Ovary (tissue), 9 donors: Measurements from ENCODE around the gene WWOX. TPM values are rescaled to one million over a fixed set of nuclear protein-coding genes. Genes with fewer than 3 reads are reported as not detected.

Experiments used
- DNase-seq, 5 donors: peaks; one replicate each; pipeline ENCODE4 v3.0.0-alpha.2; 2019 to 2020
- H3K27ac ChIP-seq, 2 donors: fragments of 200-600 bp; one replicate each; pipeline versions ENCODE4 v1.5.1 to v1.8.0; 2019 to 2022
- H3K27me3 ChIP-seq: fragments of 200-600 bp; one replicate; pipeline ENCODE4 v1.8.0; 2022
- H3K36me3 ChIP-seq: fragments of 200-600 bp; sonication (generic); one replicate; pipeline ENCODE4 v1.5.1; 2019
- H3K4me1 ChIP-seq: one replicate; pipeline ENCODE4 v1.8.1; 2013; ENCODE audit warnings: mild to moderate bottlenecking, moderate library complexity; ENCODE audit not compliant: insufficient read depth
- H3K4me3 ChIP-seq: fragments of 200-600 bp; sonication (generic); one replicate; pipeline ENCODE4 v1.5.1; 2017
- H3K9me3 ChIP-seq, 2 donors: fragments of 200-600 bp in 1 of 2; sonication (generic) in 1 of 2; one replicate each; pipeline versions ENCODE4 v1.5.1 to v1.8.1; 2013 to 2019; ENCODE audit warnings: mild to moderate bottlenecking in 1 of 2, moderate library complexity in 1 of 2
- EP300 ChIP-seq: sonication (generic); formaldehyde crosslinking; IDR thresholded peaks from one replicate; pipeline ENCODE4 v1.6.1; 2017; ENCODE audit warnings: antibody characterized with exemption
- POLR2A ChIP-seq: fragments of 450-650 bp; IDR thresholded peaks from one replicate; pipeline ENCODE4 v1.6.1; 2017; ENCODE audit warnings: antibody characterized with exemption, mild to moderate bottlenecking, moderate library complexity
- WGBS, 3 donors: extraction: QIAGEN DNeasy Blood & Tissue Kit in 1 of 3; methylation state at CpG; one replicate each; pipeline versions ENCODE4 v1.1.5 to v1.1.7; 2013 to 2017; 5-methylcytosine and 5-hydroxymethylcytosine counted together
- intact Hi-C, 4 donors: fragments of 100-400 bp; cut with DNase I; formaldehyde crosslinking; loops; one replicate each; pipeline versions ENCODE4 v1.11.0 to v1.15.1; 2022 to 2023
- polyA plus RNA-seq, 2 donors: library from polyadenylated mRNA; stranded (reverse); fragments of 200-250 nt in 1 of 2; fragments of 350-450 nt in 1 of 2; fragmentation: Illumina TruSeq in 1 of 2; extraction: RNeasy Lipid Tissue Mini Kit (QIAGEN cat#74804) in 1 of 2; gene quantifications; one replicate each; pipeline ENCODE4 v1.2.3, GENCODE V29; 2013 to 2014
- small RNA-seq: library from RNA; depleted of rRNA; stranded (forward); fragments of <200 nt; gene quantifications from one replicate; pipeline ENCODE3, GENCODE V24; 2016
- total RNA-seq, 7 donors: library from RNA; depleted of rRNA in 2 of 7; stranded (reverse); fragments of >200 nt in 2 of 7; fragmentation: NEBNext Ultra II Directional in 3 of 7; extraction: Animal tissue kit (Norgen Biotek cat#: 25700) in 3 of 7; gene quantifications; one replicate each; pipeline versions ENCODE4 v1.1.0 to v1.2.4, GENCODE V29; 2016 to 2023
- TF ChIP-seq, protein P1 (sequence below), 3 donors: fragments of 450-650 bp in 2 of 3; fragments of 200-600 bp in 1 of 3; IDR thresholded peaks; one replicate each; pipeline versions ENCODE4 v1.5.1 to v1.8.0; 2016 to 2022; ENCODE audit warnings: antibody characterized with exemption in 3 of 3, mild to moderate bottlenecking in 1 of 3
- donor health status: DM: no; HTN: no; CAD: no; lungs with moderate emphysema.
- donor health status: DM: no; HTN: no; CAD: no.
- donor health status: Bipolar disorder and iron deficiency.
- donor health status: DM: yes; HTN: yes; CAD: no.
- donor health status: DM: no; HTN: no; CAD: no.
- donor health status: DM: yes; HTN: yes; CAD: no.

WWOX gene
- total and polyA plus RNA-seq, 9 donors = 11.0 to 40.5 (median 25.2) TPM

DNA sequence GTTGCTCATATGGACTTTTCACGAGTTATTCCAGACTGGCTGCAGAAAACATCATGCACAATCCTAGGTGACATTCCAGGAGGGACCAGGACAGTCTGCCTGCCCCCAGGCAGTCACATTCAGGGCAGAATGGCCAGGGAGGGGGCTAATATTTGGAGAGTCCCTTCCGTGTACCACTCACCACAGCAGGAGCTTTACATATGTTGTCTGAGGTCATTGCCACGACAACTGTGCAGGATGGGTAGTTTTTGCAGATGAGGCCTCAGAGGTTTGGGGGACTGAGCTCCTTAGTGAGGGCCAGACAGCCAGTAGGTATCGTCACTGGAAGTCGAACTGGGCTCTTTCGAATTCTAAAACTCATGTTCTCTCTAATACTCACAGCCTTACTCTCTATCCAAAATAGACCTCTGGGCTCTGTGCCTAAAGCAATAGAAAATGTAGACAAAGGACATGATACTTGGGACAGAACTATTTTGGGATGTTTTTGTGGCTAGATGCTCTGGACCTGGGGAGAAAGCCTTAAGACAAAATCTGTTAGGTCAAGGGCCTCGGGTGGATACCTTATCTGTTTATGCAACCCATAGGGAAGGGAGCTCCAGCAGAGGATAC lies 1162.6 kb downstream of the WWOX start:
- Histone ChIP-seq H3K9me3 (no peaks in the 10 kb centered on the region), H3K27ac (no peak overlapping the region), H3K27me3 (no peaks in the 10 kb centered on the region), H3K4me3 (no peak overlapping the region), H3K4me1 (peaks cover 1% of the 10 kb centered on the region), H3K36me3 (no peaks in the 10 kb centered on the region)
- WGBS, 3 donors = 77 to 82% (median 81%) methylated on average over 7 of the region's 7 CpGs
- intact Hi-C loops = no loop called here
- no peak for DNase-seq
- TF ChIP-seq EP300 (no peak), POLR2A (no peak)
- TF ChIP-seq, protein P1, sequence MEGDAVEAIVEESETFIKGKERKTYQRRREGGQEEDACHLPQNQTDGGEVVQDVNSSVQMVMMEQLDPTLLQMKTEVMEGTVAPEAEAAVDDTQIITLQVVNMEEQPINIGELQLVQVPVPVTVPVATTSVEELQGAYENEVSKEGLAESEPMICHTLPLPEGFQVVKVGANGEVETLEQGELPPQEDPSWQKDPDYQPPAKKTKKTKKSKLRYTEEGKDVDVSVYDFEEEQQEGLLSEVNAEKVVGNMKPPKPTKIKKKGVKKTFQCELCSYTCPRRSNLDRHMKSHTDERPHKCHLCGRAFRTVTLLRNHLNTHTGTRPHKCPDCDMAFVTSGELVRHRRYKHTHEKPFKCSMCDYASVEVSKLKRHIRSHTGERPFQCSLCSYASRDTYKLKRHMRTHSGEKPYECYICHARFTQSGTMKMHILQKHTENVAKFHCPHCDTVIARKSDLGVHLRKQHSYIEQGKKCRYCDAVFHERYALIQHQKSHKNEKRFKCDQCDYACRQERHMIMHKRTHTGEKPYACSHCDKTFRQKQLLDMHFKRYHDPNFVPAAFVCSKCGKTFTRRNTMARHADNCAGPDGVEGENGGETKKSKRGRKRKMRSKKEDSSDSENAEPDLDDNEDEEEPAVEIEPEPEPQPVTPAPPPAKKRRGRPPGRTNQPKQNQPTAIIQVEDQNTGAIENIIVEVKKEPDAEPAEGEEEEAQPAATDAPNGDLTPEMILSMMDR (IDR thresholded peaks at IDR 0.05) = no peak

Small RNA genes within 50 kb of the gene (small RNA-seq; reads per million reads assigned to genes)
- not detected for gene AC027279.3

Other genes starting within 250 kb of the WWOX start
- not detected for gene CLEC3A, start 77.1 kb upstream of the WWOX start, total RNA-seq
- gene CLEC3A, start 77.1 kb upstream of the WWOX start, polyA plus RNA-seq = not detected